B cell (primary cell): ENCODE data around the gene PYGO1. TPM values are rescaled to one million over a fixed set of nuclear protein-coding genes. Genes with fewer than 3 reads are reported as not detected.

Experiments used
- ATAC-seq: fragments of 200-7000 bp; cut with Tn5 transposase; one replicate; pipeline ENCODE4 v1.10.0; 2021; ENCODE audit warnings: low read depth, mild to moderate bottlenecking, moderate number of reproducible peaks, moderate library complexity
- CTCF ChIA-PET: fragments of 350-600 bp; sonication (Branson Sonifier 250); formaldehyde crosslinking; loops from one replicate; lab custom pipeline; 2021; ENCODE audit warnings: antibody characterized with exemption, inconsistent platforms; lab: Charles Lee
- POLR2A ChIA-PET: fragments of 350-600 bp; sonication (Branson Sonifier 250); formaldehyde crosslinking; loops from one replicate; lab custom pipeline; 2021; ENCODE audit warnings: antibody characterized with exemption; lab: Charles Lee
- DNase-seq: peaks from one replicate; pipeline ENCODE4 v3.0.0; 2013
- H2AFZ ChIP-seq: 2 replicates; pipeline ENCODE4 v1.6.1; 2012; ENCODE audit warnings: mild to moderate bottlenecking, low read depth, low read length; ENCODE audit not compliant: insufficient read depth, poor library complexity, severe bottlenecking
- H3K27ac ChIP-seq, 2 donors: 1 replicate in 1 of 2; 2 replicates in 1 of 2; pipeline ENCODE4 v1.5.1; 2012 to 2013; ENCODE audit warnings: low read length in 2 of 2, mild to moderate bottlenecking in 2 of 2, moderate library complexity in 1 of 2
- H3K27me3 ChIP-seq, 4 experiments: fragments of 200-600 bp in 1 of 4; sonication (generic) in 1 of 4; replicated peaks in 1 of 4; 1 replicate in 2 of 4; 2 replicates in 2 of 4; pipeline versions ENCODE4 v1.6.1 to v1.7.0; 2013 to 2016; ENCODE audit warnings: low read length in 3 of 4, mild to moderate bottlenecking in 2 of 4, mixed read lengths in 1 of 4, moderate library complexity in 1 of 4; ENCODE audit not compliant: insufficient read depth in 4 of 4, control insufficient read depth in 3 of 4; ENCODE audit errors: control extremely low read depth in 1 of 4
- H3K36me3 ChIP-seq, 2 experiments: replicated peaks in 1 of 2; 1 replicate in 1 of 2; 2 replicates in 1 of 2; pipeline versions ENCODE4 v1.6.1 to v1.7.1; 2013; ENCODE audit warnings: low read length in 1 of 2; ENCODE audit not compliant: insufficient read depth in 2 of 2, control insufficient read depth in 1 of 2; ENCODE audit errors: control extremely low read depth in 1 of 2, extremely low read depth in 1 of 2
- H3K4me1 ChIP-seq, 2 donors: fragments of 200-600 bp in 1 of 2; sonication (generic) in 1 of 2; 1 replicate in 1 of 2; 2 replicates in 1 of 2; pipeline versions ENCODE4 v1.5.1 to v1.6.1; 2013 to 2017; ENCODE audit warnings: low read length in 2 of 2; ENCODE audit not compliant: control insufficient read depth in 2 of 2, insufficient read depth in 2 of 2
- H3K4me2 ChIP-seq: replicated peaks from 2 replicates; pipeline ENCODE3; 2012; ENCODE audit warnings: mild to moderate bottlenecking, low read depth, low read length; ENCODE audit not compliant: poor library complexity, severe bottlenecking
- H3K4me3 ChIP-seq, 5 experiments: fragments of 200-600 bp in 1 of 5; sonication (generic) in 1 of 5; 1 replicate in 3 of 5; 2 replicates in 2 of 5; pipeline versions ENCODE4 v1.5.1 to v1.7.0; 2011 to 2016; ENCODE audit warnings: low read length in 4 of 5, mild to moderate bottlenecking in 4 of 5, low read depth in 2 of 5, control low read depth in 1 of 5, moderate library complexity in 1 of 5; ENCODE audit not compliant: insufficient read depth in 1 of 5; ENCODE audit errors: control extremely low read depth in 1 of 5, extremely low read depth in 1 of 5
- H3K79me2 ChIP-seq: fragments of 200-600 bp; sonication (generic); one replicate; pipeline ENCODE4 v1.6.0; 2016; ENCODE audit warnings: low read length; ENCODE audit not compliant: control insufficient read depth, insufficient read depth
- H3K9ac ChIP-seq: fragments of 200-600 bp; sonication (generic); 2 replicates; pipeline ENCODE4 v1.6.1; 2017; ENCODE audit warnings: mild to moderate bottlenecking, low read length, moderate library complexity
- H3K9me3 ChIP-seq, 3 donors: one replicate each; pipeline versions ENCODE4 v1.6.1 to v1.7.1; 2013; ENCODE audit warnings: low read length in 2 of 3; ENCODE audit not compliant: control insufficient read depth in 2 of 3, insufficient read depth in 1 of 3; ENCODE audit errors: control extremely low read depth in 1 of 3
- H4K20me1 ChIP-seq: 2 replicates; pipeline ENCODE4 v1.6.0; 2012; ENCODE audit warnings: mild to moderate bottlenecking, low read length; ENCODE audit not compliant: insufficient read depth, control insufficient read depth, poor library complexity, severe bottlenecking
- H3K27ac Mint-ChIP-seq: one replicate; pipeline ENCODE4 v1.8.0; 2021; ENCODE audit warnings: mixed read lengths
- H3K27me3 Mint-ChIP-seq: one replicate; pipeline ENCODE4 v1.8.0; 2021; ENCODE audit warnings: mixed read lengths
- H3K4me1 Mint-ChIP-seq: one replicate; pipeline ENCODE4 v1.8.0; 2021; ENCODE audit warnings: mixed read lengths
- H3K4me3 Mint-ChIP-seq: one replicate; pipeline ENCODE4 v1.8.0; 2021; ENCODE audit warnings: mixed read lengths
- H3K9me3 Mint-ChIP-seq: one replicate; pipeline ENCODE4 v1.8.0; 2022; ENCODE audit warnings: mixed read lengths; ENCODE audit not compliant: insufficient read depth
- EZH2 ChIP-seq: IDR thresholded peaks from 2 replicates; pipeline ENCODE4 v1.6.1; 2012; ENCODE audit warnings: borderline replicate concordance, low read depth, mild to moderate bottlenecking, moderate library complexity, low read length; ENCODE audit not compliant: insufficient read depth, poor library complexity, severe bottlenecking
- WGBS: methylation state at CpG from one replicate; pipeline ENCODE4 v1.1.5; 2013; ENCODE audit warnings: missing lambda C conversion rate; ENCODE audit not compliant: insufficient coverage; 5-methylcytosine and 5-hydroxymethylcytosine counted together
- intact Hi-C: fragments of 100-400 bp; cut with micrococcal nuclease; formaldehyde crosslinking; loops from one replicate; pipeline ENCODE4 v1.10.0; 2022
- polyA plus RNA-seq: library from polyadenylated mRNA; depleted of rRNA; stranded (reverse); fragments of >200 nt; gene quantifications from 2 replicates; pipeline ENCODE4 v1.2.3, GENCODE V29; 2012
- total RNA-seq, 2 donors: library from RNA; stranded (reverse); fragments of 120-200 nt in 1 of 2; gene quantifications; 1 replicate in 1 of 2; 2 replicates in 1 of 2; pipeline versions ENCODE4 v1.2.3 to v1.2.4, GENCODE V29; 2013 to 2022
- TF ChIP-seq, protein P1 (sequence below): fragments of 200-600 bp; IDR thresholded peaks from one replicate; pipeline ENCODE4 v1.8.0; 2022; ENCODE audit warnings: antibody characterized with exemption, mild to moderate bottlenecking

The PYGO1 gene
- total and polyA plus RNA-seq, 2 donors (not counting 1 experiment from before 2014, with no cell fraction given): 0.02 TPM; not detected in 1

- H3K9me3 ChIP-seq: peaks cover 0 to 16% (median 12%) of the 10 kb centered on the region in 3 donors
- no peak overlapping the region for H3K9ac ChIP-seq
- H2AFZ ChIP-seq: no peak overlapping the region
- POLR2A ChIA-PET: no interaction called here
- H3K36me3 ChIP-seq: no peaks in the 10 kb centered on the region
- H3K4me1 ChIP-seq: no peaks in the 10 kb centered on the region
- CTCF ChIA-PET: no interaction called here
- H3K4me3 ChIP-seq: no peak overlapping the region
- H3K4me1 Mint-ChIP-seq: no peaks in the 10 kb centered on the region
- H3K4me3 Mint-ChIP-seq: no peak overlapping the region
- intact Hi-C loops: no loop called here
- H3K27ac ChIP-seq: no peak overlapping the region
- no peak overlapping the region for H3K27ac Mint-ChIP-seq
- no peak for TF ChIP-seq EZH2
- TF ChIP-seq, protein P1, sequence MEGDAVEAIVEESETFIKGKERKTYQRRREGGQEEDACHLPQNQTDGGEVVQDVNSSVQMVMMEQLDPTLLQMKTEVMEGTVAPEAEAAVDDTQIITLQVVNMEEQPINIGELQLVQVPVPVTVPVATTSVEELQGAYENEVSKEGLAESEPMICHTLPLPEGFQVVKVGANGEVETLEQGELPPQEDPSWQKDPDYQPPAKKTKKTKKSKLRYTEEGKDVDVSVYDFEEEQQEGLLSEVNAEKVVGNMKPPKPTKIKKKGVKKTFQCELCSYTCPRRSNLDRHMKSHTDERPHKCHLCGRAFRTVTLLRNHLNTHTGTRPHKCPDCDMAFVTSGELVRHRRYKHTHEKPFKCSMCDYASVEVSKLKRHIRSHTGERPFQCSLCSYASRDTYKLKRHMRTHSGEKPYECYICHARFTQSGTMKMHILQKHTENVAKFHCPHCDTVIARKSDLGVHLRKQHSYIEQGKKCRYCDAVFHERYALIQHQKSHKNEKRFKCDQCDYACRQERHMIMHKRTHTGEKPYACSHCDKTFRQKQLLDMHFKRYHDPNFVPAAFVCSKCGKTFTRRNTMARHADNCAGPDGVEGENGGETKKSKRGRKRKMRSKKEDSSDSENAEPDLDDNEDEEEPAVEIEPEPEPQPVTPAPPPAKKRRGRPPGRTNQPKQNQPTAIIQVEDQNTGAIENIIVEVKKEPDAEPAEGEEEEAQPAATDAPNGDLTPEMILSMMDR: no peak
- no peaks in the 10 kb centered on the region for H4K20me1 ChIP-seq
- H3K4me2 ChIP-seq: no peak overlapping the region
- 17% methylated on average over 3 of the region's 5 CpGs for WGBS
- peaks cover 12% of the 10 kb centered on the region for H3K27me3 Mint-ChIP-seq
- no peaks in the 10 kb centered on the region for H3K79me2 ChIP-seq
- DNase-seq (no peak), ATAC-seq (no peak)
- H3K9me3 Mint-ChIP-seq: peaks cover 14% of the 10 kb centered on the region
- H3K27me3 ChIP-seq: no peaks in the 10 kb centered on the region
Measured at GRCh38 chr15:55552451-55552850, 35.7 kb downstream of the PYGO1 start.

DNA sequence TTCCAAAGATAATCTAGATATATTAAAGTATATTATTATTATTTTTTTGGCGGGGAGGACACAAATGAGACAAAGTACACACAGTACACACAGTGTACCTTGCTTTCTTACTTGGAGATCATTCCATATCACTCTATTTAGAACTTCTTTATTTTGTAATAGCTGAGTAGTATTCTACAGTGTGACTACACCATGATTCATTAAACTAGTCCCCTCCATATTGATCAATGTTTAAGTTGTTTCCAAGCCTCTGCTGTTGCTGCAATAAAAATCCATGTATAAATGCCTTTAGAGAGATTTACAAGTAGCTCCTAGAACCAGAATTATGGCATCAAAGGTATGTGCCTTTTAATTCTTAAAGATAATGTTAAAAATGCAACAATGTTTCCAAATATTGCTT is 38.8 kb downstream of the PYGO1 start:
- intact Hi-C loops: no loop called here
- peaks cover 0 to 16% (median 0%) of the 10 kb centered on the region in 3 donors for H3K9me3 ChIP-seq
- no peak for ATAC-seq
- DNase-seq: no peak
- H3K4me3 Mint-ChIP-seq: no peak overlapping the region
- H3K27ac Mint-ChIP-seq: no peak overlapping the region
- no peak overlapping the region for H3K4me3 ChIP-seq
- no CpG with 5 or more reads among the region's 1 CpG for WGBS
- H3K79me2 ChIP-seq: no peaks in the 10 kb centered on the region
- H2AFZ ChIP-seq: no peak overlapping the region
- H3K27me3 ChIP-seq: no peaks in the 10 kb centered on the region
- CTCF ChIA-PET: no interaction called here
- TF ChIP-seq, protein P1: no peak
- no peak for TF ChIP-seq EZH2
- H3K4me2 ChIP-seq: no peak overlapping the region
- H4K20me1 ChIP-seq: no peaks in the 10 kb centered on the region
- H3K9ac ChIP-seq: no peak overlapping the region
- H3K27ac ChIP-seq: no peak overlapping the region
- H3K27me3 Mint-ChIP-seq: peaks cover 14% of the 10 kb centered on the region
- H3K36me3 ChIP-seq: no peaks in the 10 kb centered on the region
- no peaks in the 10 kb centered on the region for H3K4me1 ChIP-seq
- peaks cover under 1% of the 10 kb centered on the region for H3K9me3 Mint-ChIP-seq
- POLR2A ChIA-PET: no interaction called here
- no peaks in the 10 kb centered on the region for H3K4me1 Mint-ChIP-seq
